Tibial nerve (tissue), 4 donors: Measurements from ENCODE around the gene GRIN2B.

Experiments used
- CTCF ChIP-seq, 5 experiments: fragments of 200-600 bp in 3 of 5; fragments of 450-650 bp in 2 of 5; sonication (generic) in 3 of 5; IDR thresholded peaks; one replicate each; pipeline ENCODE4 v1.5.1; 2016 to 2019; ENCODE audit warnings: antibody characterized with exemption in 5 of 5, mild to moderate bottlenecking in 3 of 5, moderate library complexity in 2 of 5
- EP300 ChIP-seq, 2 donors: sonication (generic); formaldehyde crosslinking; IDR thresholded peaks; one replicate each; pipeline ENCODE4 v1.6.1; 2017; ENCODE audit warnings: antibody characterized with exemption in 2 of 2, mild to moderate bottlenecking in 1 of 2
- POLR2A ChIP-seq, 2 donors: fragments of 450-650 bp; IDR thresholded peaks; one replicate each; pipeline ENCODE4 v1.6.1; 2017; ENCODE audit warnings: antibody characterized with exemption in 2 of 2, mild to moderate bottlenecking in 2 of 2, moderate library complexity in 2 of 2

- TF ChIP-seq CTCF (IDR thresholded peaks at IDR 0.05): no peak
- TF ChIP-seq EP300 (IDR thresholded peaks at IDR 0.05): no peak
- no peak for TF ChIP-seq POLR2A (IDR thresholded peaks at IDR 0.05)
Measured at GRCh38 chr12:13937735-13938134, 43.7 kb downstream of the GRIN2B start.
